ENCODE measurements around the gene CDK4.

DNA sequence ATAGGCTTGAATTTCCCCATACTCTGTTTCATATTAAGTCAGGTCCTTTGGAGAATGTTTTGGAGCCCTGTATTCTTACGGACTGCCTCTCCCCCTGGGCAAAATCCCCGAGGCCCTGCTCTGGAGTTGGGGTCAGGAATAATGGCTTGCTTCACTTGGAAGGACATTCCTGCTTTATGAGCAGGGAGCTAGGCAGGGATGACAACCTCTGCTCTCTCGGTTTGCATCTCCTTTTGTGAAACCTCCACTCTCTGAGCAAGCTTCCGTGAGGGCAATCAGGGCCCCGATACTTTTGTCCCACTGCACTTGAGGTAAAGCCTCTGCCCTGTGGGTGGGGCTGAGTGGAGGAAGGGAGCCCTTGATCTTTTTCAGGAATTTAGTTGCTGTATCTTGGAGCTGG, 38.9 kb downstream of the CDK4 start:
- TF ChIP-seq BHLHE40 (IDR thresholded peaks at IDR 0.05; ENCODE audit: borderline replicate concordance): no peak
- no peak for TF ChIP-seq SUZ12 (IDR thresholded peaks at IDR 0.05)
- TF ChIP-seq L3MBTL2 (conservative IDR thresholded peaks at IDR 0.05): no peak
- no peak for TF ChIP-seq FOXK2 (IDR thresholded peaks at IDR 0.05)

Data from HEK293T (cell line).